ENCODE measurements around the gene GATB. TPM values are rescaled to one million over a fixed set of nuclear protein-coding genes. Genes with fewer than 3 reads are reported as not detected.

GATB gene
- total and polyA plus RNA-seq, 2 experiments from 2014 or later, result 18.0 to 20.0 TPM

- Histone ChIP-seq H2AFZ (no peak overlapping the region), H4K20me1 (ENCODE audit: insufficient read depth) (no peaks in the 10 kb centered on the region), H3F3A (ENCODE audit: insufficient read depth) (no peaks in the 10 kb centered on the region), H3K4me1 (ENCODE audit: insufficient read depth) (peaks cover 12% of the 10 kb centered on the region; the same call in 1 of the 2 replicates), H3K9ac (no peak overlapping the region), H3K27ac (no peak overlapping the region), H3K36me3 (ENCODE audit: low read depth) (no peaks in the 10 kb centered on the region), H3K79me2 (ENCODE audit: insufficient read depth) (no peaks in the 10 kb centered on the region), H3K4me2 (ENCODE audit: unreplicated experiment) (no peak overlapping the region), H3K9me3 (ENCODE audit: low read depth) (no peaks in the 10 kb centered on the region), H3K4me3 (no peak overlapping the region), H3K9me2 (ENCODE audit: insufficient read depth) (no peaks in the 10 kb centered on the region), H3K27me3 (replicated peaks; ENCODE audit: insufficient read depth) (no peaks in the 10 kb centered on the region)
- in situ Hi-C loops (cut with MboI), result no loop called here
- TF ChIP-seq EZH2phosphoT487 (IDR thresholded peaks at IDR 0.05; ENCODE audit: insufficient read depth, low read depth) (no peak), EZH2 (IDR thresholded peaks at IDR 0.05; ENCODE audit: insufficient read depth, poor library complexity, severe bottlenecking) (no peak)
- 97 to 100% methylated on average over 3 of the region's 3 CpGs for WGBS, 2 experiments (ENCODE audit: low coverage in 1 of 2, low lambda C conversion rate in 2 of 2, missing lambda C conversion rate in 2 of 2)
- no peak for DNase-seq
Measured at GRCh38 chr4:151626228-151626627, 134.6 kb downstream of the GATB start.

DNA sequence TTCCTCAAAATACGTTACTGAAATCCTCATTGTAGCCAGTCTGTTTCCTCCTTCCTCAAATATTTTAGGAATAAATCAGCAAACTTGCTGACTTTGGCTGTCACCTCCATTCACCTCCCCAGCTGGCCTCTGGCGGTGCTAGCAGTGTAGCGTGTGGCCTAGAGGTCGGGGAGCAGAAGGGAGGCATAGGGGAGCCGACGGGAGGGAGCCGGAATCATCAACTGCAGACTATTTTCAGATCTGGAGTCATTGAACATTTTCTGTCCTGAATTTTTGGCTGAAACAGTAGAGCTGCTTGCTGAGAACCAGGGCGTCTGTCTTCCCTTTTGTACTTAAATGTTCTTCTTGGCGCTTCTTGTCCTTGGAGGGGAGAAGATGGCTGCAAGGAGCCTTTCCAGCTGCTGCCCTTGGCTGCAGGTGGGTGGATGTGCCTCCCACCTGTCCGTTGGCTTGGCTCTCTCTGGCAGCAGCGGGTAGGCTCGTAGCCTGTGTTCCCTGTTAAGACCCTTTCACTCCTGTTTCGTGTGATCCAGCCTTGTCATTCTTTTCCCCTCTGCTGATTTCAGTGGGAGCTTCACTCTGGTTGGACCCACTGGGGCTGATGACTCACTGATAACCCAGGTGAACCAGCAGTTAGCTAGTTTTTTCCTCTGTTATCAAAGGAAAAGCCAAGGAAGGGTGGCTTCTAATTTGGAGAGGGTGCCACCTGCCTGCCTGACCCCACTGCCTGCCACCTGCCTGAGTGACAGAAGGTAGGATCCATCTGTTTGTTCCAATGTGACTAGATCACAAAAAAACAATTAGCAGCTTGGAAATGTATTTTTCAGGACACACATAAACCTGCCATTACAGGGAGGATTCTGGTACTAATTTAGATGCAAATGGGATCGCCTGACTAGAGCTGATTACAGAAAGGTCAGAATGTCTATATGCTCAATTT is 135.9 kb downstream of the GATB start:
- no peaks in the 10 kb centered on the region for H3K36me3 ChIP-seq (ENCODE audit: low read depth)
- H3K27ac ChIP-seq, result no peak overlapping the region
- H3K9ac ChIP-seq, result no peak overlapping the region
- H3K4me2 ChIP-seq (ENCODE audit: unreplicated experiment), result no peak overlapping the region
- no peaks in the 10 kb centered on the region for H3K9me3 ChIP-seq (ENCODE audit: low read depth)
- H3F3A ChIP-seq (ENCODE audit: insufficient read depth), result no peaks in the 10 kb centered on the region
- H3K27me3 ChIP-seq (replicated peaks; ENCODE audit: insufficient read depth), result no peaks in the 10 kb centered on the region
- TF ChIP-seq EZH2 (IDR thresholded peaks at IDR 0.05; ENCODE audit: insufficient read depth, poor library complexity, severe bottlenecking) (no peak), EZH2phosphoT487 (IDR thresholded peaks at IDR 0.05; ENCODE audit: insufficient read depth, low read depth) (no peak)
- H2AFZ ChIP-seq, result peak overlapping the region; percentile 26; the same call in 1 of the 2 replicates
- H3K4me3 ChIP-seq, result no peak overlapping the region
- 64 to 65% methylated on average over 14 of the region's 14 CpGs for WGBS, 2 experiments (ENCODE audit: low coverage in 1 of 2, low lambda C conversion rate in 2 of 2, missing lambda C conversion rate in 2 of 2)
- peaks cover 12% of the 10 kb centered on the region; the same call in 1 of the 2 replicates for H3K4me1 ChIP-seq (ENCODE audit: insufficient read depth)
- DNase-seq, result peak; percentile 19
- no peaks in the 10 kb centered on the region for H4K20me1 ChIP-seq (ENCODE audit: insufficient read depth)
- in situ Hi-C loops (cut with MboI), result loop anchor here (25.0 kb wide), 1 partner anchor 263 kb away; no protein-coding TSS in a partner anchor
- H3K9me2 ChIP-seq (ENCODE audit: insufficient read depth), result no peaks in the 10 kb centered on the region
- H3K79me2 ChIP-seq (ENCODE audit: insufficient read depth), result no peaks in the 10 kb centered on the region

Data from GM23248 (cell line).